Measurements from ENCODE around the gene CD244.
"Not testable (repeated sequence)": the region's sequence is repeated elsewhere in the genome, so short reads cannot be mapped to it uniquely, and the experiment has no call there.

CD244 gene

GRCh38 chr1:160811147-160811546 is 51.5 kb downstream of the CD244 start:
- DNase-seq (ENCODE audit: low spot score) = no peak

GRCh38 chr1:160810486-160810885 is 52.2 kb downstream of the CD244 start:
- no peak for DNase-seq (ENCODE audit: low spot score)

- no peak for DNase-seq (ENCODE audit: low spot score)
Observed at GRCh38 chr1:160808289-160808688, 54.4 kb downstream of the CD244 start.

- DNase-seq (ENCODE audit: low spot score) = no peak
Observed at GRCh38 chr1:160807738-160808137, 54.9 kb downstream of the CD244 start.

- no peak for DNase-seq (ENCODE audit: low spot score)
Observed at GRCh38 chr1:160807247-160807646, 55.4 kb downstream of the CD244 start.

- no peak for DNase-seq (ENCODE audit: low spot score)
Observed at GRCh38 chr1:160806784-160807183, 55.9 kb downstream of the CD244 start.

- DNase-seq (ENCODE audit: low spot score) = no peak
Observed at GRCh38 chr1:160806109-160806665, 56.5 kb downstream of the CD244 start.

GRCh38 chr1:160801836-160802580 is 60.7 kb downstream of the CD244 start:
- no peak for DNase-seq (ENCODE audit: low spot score)

- no peak for DNase-seq (ENCODE audit: low spot score)
Observed at GRCh38 chr1:160800645-160801408, 61.9 kb downstream of the CD244 start.

GRCh38 chr1:160800142-160800541 is 62.5 kb downstream of the CD244 start:
- no peak for DNase-seq (ENCODE audit: low spot score)

GRCh38 chr1:160799641-160800040 is 63.0 kb downstream of the CD244 start:
- DNase-seq (ENCODE audit: low spot score) = no peak

- no peak for DNase-seq (ENCODE audit: low spot score)
Observed at GRCh38 chr1:160798439-160798838, 64.2 kb downstream of the CD244 start.

- DNase-seq (ENCODE audit: low spot score) = no peak
Observed at GRCh38 chr1:160797861-160798273, 64.8 kb downstream of the CD244 start.

GRCh38 chr1:160797271-160797709 is 65.4 kb downstream of the CD244 start:
- no peak for DNase-seq (ENCODE audit: low spot score)

- DNase-seq (ENCODE audit: low spot score) = no peak
Observed at GRCh38 chr1:160795951-160796383, 66.7 kb downstream of the CD244 start, which contains the start of gene LY9. LY9 (plus strand) TSS chr1:160796174; CDS start chr1:160796188, 14 bp downstream.

GRCh38 chr1:160794376-160794775 is 68.3 kb downstream of the CD244 start:
- no peak for DNase-seq (ENCODE audit: low spot score)

- no peak for DNase-seq (ENCODE audit: low spot score)
Observed at GRCh38 chr1:160789702-160790611, 72.7 kb downstream of the CD244 start.

GRCh38 chr1:160789051-160789701 is 73.5 kb downstream of the CD244 start:
- DNase-seq (ENCODE audit: low spot score) = no peak

- DNase-seq (ENCODE audit: low spot score) = not testable (repeated sequence)
Observed at GRCh38 chr1:160782988-160783765, 79.5 kb downstream of the CD244 start.

GRCh38 chr1:160781914-160782689 is 80.6 kb downstream of the CD244 start:
- DNase-seq (ENCODE audit: low spot score) = peak; percentile 20
